K562 (cell line): ENCODE measurements around the gene ABCG1.

Experiments
- ATF1 ChIP-seq, 2 experiments: fragments of 450-650 bp in 1 of 2; IDR thresholded peaks; 2 replicates each; pipeline ENCODE4 v1.6.1; 2016; ENCODE audit warnings: missing compliant biosample characterization in 1 of 2, missing genetic modification characterization in 1 of 2
- CBX3 ChIP-seq, 2 experiments: IDR thresholded peaks; 1 replicate in 1 of 2; 2 replicates in 1 of 2; pipeline ENCODE4 v1.6.1; 2012; ENCODE audit warnings: inconsistent platforms in 2 of 2, low read length in 2 of 2, borderline replicate concordance in 1 of 2, control low read depth in 1 of 2
- CEBPB ChIP-seq: fragments of 450-650 bp; IDR thresholded peaks from 2 replicates; pipeline ENCODE4 v1.6.1; 2016; ENCODE audit warnings: missing genetic modification characterization, missing compliant biosample characterization
- CHD1 ChIP-seq: fragments of 200-600 bp; sonication (generic); IDR thresholded peaks from one replicate; pipeline ENCODE4 v1.6.1; 2012; ENCODE audit warnings: mild to moderate bottlenecking, moderate library complexity, low read length, inconsistent platforms
- EZH2 ChIP-seq: IDR thresholded peaks from 2 replicates; pipeline ENCODE4 v1.6.1; 2012; ENCODE audit warnings: low read depth, mild to moderate bottlenecking, inconsistent platforms, low read length, borderline replicate concordance
- NCOA2 ChIP-seq, 2 experiments: fragments of 450-650 bp; IDR thresholded peaks; 2 replicates each; pipeline ENCODE4 v1.6.1; 2018; ENCODE audit warnings: mild to moderate bottlenecking in 2 of 2, moderate library complexity in 1 of 2; ENCODE audit not compliant: partially characterized antibody in 2 of 2
- RBM39 ChIP-seq: fragments of 200-400 bp; formaldehyde crosslinking; optimal IDR thresholded peaks from 2 replicates; pipeline ENCODE3; 2018; ENCODE audit warnings: low read depth, low read length
- SMAD3 ChIP-seq: fragments of 450-650 bp; formaldehyde crosslinking; conservative IDR thresholded peaks from 2 replicates; pipeline ENCODE4 v1.4.0; 2020; ENCODE audit warnings: mild to moderate bottlenecking
- SMAD4 ChIP-seq: fragments of 250-450 bp; sonication (Bioruptor Pico); conservative IDR thresholded peaks from 2 replicates; pipeline ENCODE4 v1.8.0; 2021; ENCODE audit warnings: inconsistent platforms, mild to moderate bottlenecking, moderate library complexity
- ZNF431 ChIP-seq: sonication (generic); formaldehyde crosslinking; IDR thresholded peaks from 2 replicates; pipeline ENCODE4 v1.8.0; 2022; ENCODE audit warnings: mild to moderate bottlenecking, missing genetic modification reagents
- ZNF707 ChIP-seq: fragments of 250-450 bp; sonication (Bioruptor Pico); conservative IDR thresholded peaks from 2 replicates; pipeline ENCODE4 v1.8.0; 2022; ENCODE audit warnings: inconsistent platforms, mild to moderate bottlenecking, moderate library complexity
- ZSCAN29 ChIP-seq: fragments of 450-650 bp; IDR thresholded peaks from 2 replicates; pipeline ENCODE4 v1.6.1; 2017

DNA sequence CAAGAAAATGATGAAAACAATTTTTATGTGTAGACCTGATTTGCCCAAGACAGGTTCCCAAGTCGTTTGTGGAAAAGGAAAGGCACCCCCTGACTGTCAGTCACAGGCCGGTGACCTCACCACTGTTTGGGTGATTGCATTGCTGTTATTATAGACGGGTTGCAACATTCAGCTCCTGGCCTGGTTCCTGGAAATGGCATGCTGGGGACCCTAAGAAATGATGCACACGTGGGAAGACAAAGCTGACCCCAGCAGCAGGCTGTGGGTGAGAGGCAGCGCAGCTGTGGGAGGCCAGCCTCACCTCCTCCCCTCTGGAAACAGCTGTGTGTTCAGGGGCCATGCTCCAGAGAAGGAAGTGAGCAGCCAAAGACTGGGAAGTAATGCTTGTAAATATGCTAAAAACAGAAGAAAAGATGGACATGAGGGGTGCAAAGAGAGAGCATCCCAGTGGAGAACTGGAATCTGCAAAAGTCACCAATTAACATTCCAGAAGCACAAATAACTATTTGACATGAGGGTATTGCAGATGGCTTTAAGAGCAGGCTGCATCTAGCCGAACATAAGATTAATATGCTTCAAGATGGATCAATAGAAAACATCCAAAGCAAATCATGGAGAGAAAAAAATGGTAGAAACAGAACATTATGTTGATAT, 23.4 kb upstream of the ABCG1 start:
- TF ChIP-seq EZH2 (no peak), ZNF431 (CRISPR knock-in tag) (no peak), ATF1 (CRISPR knock-in tag; IDR thresholded peaks at IDR 0.05) (no peak), ATF1 (tag; IDR thresholded peaks at IDR 0.05) (no peak), ZSCAN29 (no peak), RBM39 (no peak), NCOA2 (IDR thresholded peaks at IDR 0.05; ENCODE audit: partially characterized antibody in 2 of 2) (no peak), CEBPB (tag) (peak; percentile 44; the same call in 1 of the 2 replicates), SMAD4 (CRISPR knock-in tag) (no peak), CHD1 (no peak), ZNF707 (no peak), CBX3 (IDR thresholded peaks at IDR 0.05; ENCODE audit: borderline replicate concordance in 1 of 2, low read length in 2 of 2) (no peak), SMAD3 (CRISPR knock-in tag) (no peak)
